Right lobe of liver (tissue), 6 donors: Measurements from ENCODE around the gene LRRTM2. TPM values are rescaled to one million over a fixed set of nuclear protein-coding genes. Genes with fewer than 3 reads are reported as not detected.

Experiments
- ATAC-seq, 4 donors: fragments of 200-7000 bp; cut with Tn5 transposase; one replicate each; pipeline ENCODE4 v1.9.1; 2020; ENCODE audit warnings: mild to moderate bottlenecking in 4 of 4, moderate library complexity in 4 of 4
- DNase-seq, 3 donors: peaks; one replicate each; pipeline ENCODE4 v3.0.0-alpha.2; 2020
- H3K27ac ChIP-seq, 3 donors: fragments of 200-600 bp; one replicate each; pipeline ENCODE4 v1.8.0; 2022
- H3K27me3 ChIP-seq, 2 donors: fragments of 200-600 bp; one replicate each; pipeline ENCODE4 v1.8.0; 2022
- H3K36me3 ChIP-seq, 4 donors: fragments of 200-600 bp; sonication (generic) in 1 of 4; one replicate each; pipeline versions ENCODE4 v1.5.1 to v1.8.0; 2017 to 2022; ENCODE audit warnings: control low read depth in 1 of 4
- H3K4me1 ChIP-seq, 4 donors: fragments of 200-600 bp; sonication (generic) in 1 of 4; one replicate each; pipeline versions ENCODE4 v1.5.1 to v1.8.0; 2017 to 2022; ENCODE audit warnings: control low read depth in 1 of 4
- H3K4me3 ChIP-seq, 3 donors: fragments of 200-600 bp; one replicate each; pipeline ENCODE4 v1.8.0; 2022
- H3K9me3 ChIP-seq, 4 donors: fragments of 200-600 bp; sonication (generic) in 1 of 4; one replicate each; pipeline versions ENCODE4 v1.5.1 to v1.8.0; 2017 to 2022; ENCODE audit warnings: control low read depth in 1 of 4
- POLR2A ChIP-seq: fragments of 450-650 bp; IDR thresholded peaks from one replicate; pipeline ENCODE4 v1.6.1; 2017; ENCODE audit warnings: antibody characterized with exemption, mild to moderate bottlenecking
- WGBS: methylation state at CpG from one replicate; pipeline ENCODE4 v1.1.6; 2018; ENCODE audit warnings: low coverage, low lambda C conversion rate; ENCODE audit not compliant: insufficient coverage; ENCODE audit errors: missing lambda C conversion rate; 5-methylcytosine and 5-hydroxymethylcytosine counted together
- intact Hi-C, 2 donors: fragments of 100-400 bp; cut with DNase I; formaldehyde crosslinking; loops; one replicate each; pipeline versions ENCODE4 v1.11.2 to v1.14.1; 2022
- total RNA-seq, 6 experiments: library from RNA; depleted of rRNA in 2 of 6; stranded (reverse); fragments of >200 nt in 2 of 6; fragmentation: NEBNext Ultra II Directional in 3 of 6; extraction: Animal tissue kit (Norgen Biotek cat#: 25700) in 3 of 6; gene quantifications; one replicate each; pipeline versions ENCODE4 v1.1.0 to v1.2.4, GENCODE V29; 2016 to 2023
- TF ChIP-seq, protein P1 (sequence below), 4 donors: fragments of 200-600 bp in 3 of 4; fragments of 450-650 bp in 1 of 4; IDR thresholded peaks; one replicate each; pipeline versions ENCODE4 v1.5.1 to v1.8.0; 2016 to 2022; ENCODE audit warnings: antibody characterized with exemption in 4 of 4, mild to moderate bottlenecking in 2 of 4
- donor health status: DM: no; HTN: yes; CAD: no.
- donor health status: DM: no; HTN: no; CAD: no.
- donor health status: DM: no; HTN: no; CAD: no.
- donor health status: DM: no; HTN: yes; CAD: no.
- donor health status: DM: no; HTN: yes; CAD: no.

The LRRTM2 gene
- total RNA-seq, 6 experiments from 2014 or later = 0.06 to 0.53 (median 0.17) TPM; not detected in 1

DNA sequence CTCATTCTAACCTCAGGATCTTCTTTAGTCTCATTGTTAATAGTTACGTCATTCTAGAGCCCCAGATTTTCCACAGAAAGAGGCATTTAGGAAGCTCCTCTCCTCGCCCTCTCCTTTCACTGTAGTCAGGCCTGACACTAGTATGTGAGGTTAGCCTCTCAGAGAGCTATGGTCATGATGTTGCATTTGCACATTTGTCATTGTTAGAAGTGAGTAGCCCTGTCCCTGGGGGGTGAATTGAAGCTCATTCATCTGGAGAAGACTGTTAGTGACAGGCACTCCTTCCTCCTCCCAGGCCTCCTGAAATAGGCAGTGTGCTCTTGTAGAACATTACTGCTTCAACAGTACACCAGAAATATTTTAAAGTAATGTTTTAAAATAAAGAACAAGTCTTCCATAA, 26.6 kb upstream of the LRRTM2 start:
- 83% methylated on average over 1 of the region's 2 CpGs for WGBS
- H3K36me3 ChIP-seq = peaks cover 0 to 35% (median 6%) of the 10 kb centered on the region in 4 donors
- DNase-seq = no peak
- H3K4me3 ChIP-seq = no peak overlapping the region
- H3K27me3 ChIP-seq = no peaks in the 10 kb centered on the region
- H3K27ac ChIP-seq = no peak overlapping the region
- no peaks in the 10 kb centered on the region for H3K9me3 ChIP-seq
- ATAC-seq = no peak
- intact Hi-C loops = no loop called here
- no peaks in the 10 kb centered on the region for H3K4me1 ChIP-seq
- TF ChIP-seq POLR2A = no peak
- TF ChIP-seq, protein P1, sequence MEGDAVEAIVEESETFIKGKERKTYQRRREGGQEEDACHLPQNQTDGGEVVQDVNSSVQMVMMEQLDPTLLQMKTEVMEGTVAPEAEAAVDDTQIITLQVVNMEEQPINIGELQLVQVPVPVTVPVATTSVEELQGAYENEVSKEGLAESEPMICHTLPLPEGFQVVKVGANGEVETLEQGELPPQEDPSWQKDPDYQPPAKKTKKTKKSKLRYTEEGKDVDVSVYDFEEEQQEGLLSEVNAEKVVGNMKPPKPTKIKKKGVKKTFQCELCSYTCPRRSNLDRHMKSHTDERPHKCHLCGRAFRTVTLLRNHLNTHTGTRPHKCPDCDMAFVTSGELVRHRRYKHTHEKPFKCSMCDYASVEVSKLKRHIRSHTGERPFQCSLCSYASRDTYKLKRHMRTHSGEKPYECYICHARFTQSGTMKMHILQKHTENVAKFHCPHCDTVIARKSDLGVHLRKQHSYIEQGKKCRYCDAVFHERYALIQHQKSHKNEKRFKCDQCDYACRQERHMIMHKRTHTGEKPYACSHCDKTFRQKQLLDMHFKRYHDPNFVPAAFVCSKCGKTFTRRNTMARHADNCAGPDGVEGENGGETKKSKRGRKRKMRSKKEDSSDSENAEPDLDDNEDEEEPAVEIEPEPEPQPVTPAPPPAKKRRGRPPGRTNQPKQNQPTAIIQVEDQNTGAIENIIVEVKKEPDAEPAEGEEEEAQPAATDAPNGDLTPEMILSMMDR (IDR thresholded peaks at IDR 0.05) = no peak

DNA sequence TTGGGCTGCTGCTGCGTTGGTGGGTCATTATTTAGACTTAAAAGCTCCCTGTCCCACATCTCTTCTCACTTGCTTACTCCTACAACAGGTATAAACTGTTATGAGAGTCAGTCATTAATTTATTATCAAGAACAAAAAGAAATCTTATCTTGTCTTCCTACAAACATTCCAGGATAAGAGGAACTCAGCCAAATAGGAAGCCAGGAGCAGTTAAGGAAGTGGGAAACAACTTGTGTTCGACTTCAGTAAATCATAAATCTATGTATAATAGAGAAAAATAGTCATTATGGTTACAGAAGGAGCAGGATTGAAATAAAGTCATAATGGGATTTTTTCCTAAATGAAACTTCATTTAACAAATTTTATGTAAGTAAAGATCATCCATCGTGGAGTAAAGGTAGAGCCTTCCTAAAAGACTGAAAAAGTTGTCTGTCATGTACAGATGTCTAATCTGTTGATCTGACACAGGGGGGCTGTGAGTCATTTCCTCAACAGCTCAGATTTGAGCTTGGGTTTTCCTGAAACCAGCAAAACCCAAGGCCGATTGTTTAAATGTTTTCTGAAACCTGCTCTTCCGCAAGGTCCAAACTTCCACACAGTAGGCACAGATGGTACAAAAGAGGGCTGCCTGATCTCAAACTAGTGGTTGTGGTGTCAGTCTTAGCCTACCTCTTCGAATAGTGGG, 25.3 kb upstream of the LRRTM2 start:
- H3K9me3 ChIP-seq = no peaks in the 10 kb centered on the region
- ATAC-seq (peak in 1 of 4 donors; percentile 23), DNase-seq (no peak)
- no peak overlapping the region for H3K27ac ChIP-seq
- H3K4me1 ChIP-seq = no peaks in the 10 kb centered on the region
- WGBS = 69% methylated on average over 6 of the region's 6 CpGs
- peaks cover 0 to 24% (median 4%) of the 10 kb centered on the region in 4 donors for H3K36me3 ChIP-seq
- no peaks in the 10 kb centered on the region for H3K27me3 ChIP-seq
- intact Hi-C loops = no loop called here
- H3K4me3 ChIP-seq = no peak overlapping the region
- no peak for TF ChIP-seq POLR2A
- TF ChIP-seq, protein P1 (IDR thresholded peaks at IDR 0.05) = no peak

DNA sequence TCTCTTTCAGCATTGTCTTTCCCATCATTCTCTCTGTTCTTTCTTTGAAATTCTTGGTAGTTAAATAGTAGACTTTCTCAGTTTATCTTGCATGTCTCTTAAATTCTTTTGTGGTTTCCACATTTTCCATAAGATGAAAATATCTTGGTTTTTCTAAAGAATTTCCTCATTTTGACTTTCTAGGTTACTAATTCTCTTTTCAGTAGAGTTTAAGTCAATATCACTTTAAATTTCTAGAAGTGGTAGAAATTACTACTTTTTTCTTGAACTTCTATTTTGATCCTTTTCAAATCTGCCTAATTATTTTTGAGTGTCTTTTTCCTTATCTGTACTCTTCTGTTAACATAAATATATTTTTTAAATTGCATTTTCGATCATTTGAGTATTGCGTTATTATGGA, 23.6 kb upstream of the LRRTM2 start:
- Histone ChIP-seq H3K27me3 (no peaks in the 10 kb centered on the region), H3K4me3 (no peak overlapping the region), H3K27ac (no peak overlapping the region), H3K4me1 (no peaks in the 10 kb centered on the region), H3K9me3 (no peaks in the 10 kb centered on the region), H3K36me3 (peaks cover 0 to 9% (median 1%) of the 10 kb centered on the region in 4 donors)
- intact Hi-C loops = no loop called here
- DNase-seq (no peak), ATAC-seq (no peak)
- 100% methylated on average over 2 of the region's 2 CpGs for WGBS
- no peak for TF ChIP-seq POLR2A
- TF ChIP-seq, protein P1 (IDR thresholded peaks at IDR 0.05) = no peak

DNA sequence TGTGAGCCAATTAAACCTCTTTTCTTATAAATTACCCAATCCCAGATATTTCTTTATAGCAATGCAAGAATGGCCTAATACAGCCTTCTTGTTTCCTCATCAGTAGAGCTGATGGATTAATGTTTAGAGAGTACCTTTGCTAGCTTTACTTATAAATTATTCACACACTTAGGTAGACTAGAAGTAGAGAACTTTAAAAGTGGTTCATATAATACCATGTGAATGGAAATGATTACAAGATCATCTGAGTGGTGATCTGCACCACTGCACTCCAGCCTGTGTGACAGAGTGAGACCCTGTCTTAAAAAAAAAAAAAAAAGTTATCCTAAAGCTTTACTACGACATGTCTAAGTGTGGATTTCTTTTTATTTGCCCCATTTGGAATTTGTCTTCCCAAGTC, 23.2 kb upstream of the LRRTM2 start:
- no peak for DNase-seq
- intact Hi-C loops = no loop called here
- ATAC-seq = no peak
- Histone ChIP-seq H3K4me3 (no peak overlapping the region), H3K27ac (no peak overlapping the region), H3K4me1 (no peaks in the 10 kb centered on the region), H3K9me3 (no peaks in the 10 kb centered on the region), H3K27me3 (no peaks in the 10 kb centered on the region), H3K36me3 (peaks cover 0 to 4% (median 0%) of the 10 kb centered on the region in 4 donors)
- TF ChIP-seq, protein P1 (IDR thresholded peaks at IDR 0.05) = no peak
- no peak for TF ChIP-seq POLR2A
- 100% methylated on average over 1 of the region's 1 CpG for WGBS
